Gastrocnemius medialis (tissue), 4 donors: ENCODE results near the gene PTPRR. TPM values are rescaled to one million over a fixed set of nuclear protein-coding genes. Genes with fewer than 3 reads are reported as not detected.

ENCODE experiments used
- ATAC-seq, 2 donors: fragments of 150-250 bp; one replicate each; pipeline ENCODE4 v1.9.1; 2016
- DNase-seq, 2 donors: peaks; one replicate each; pipeline ENCODE4 v3.0.0-alpha.2; 2019
- H3K27ac ChIP-seq, 4 donors: fragments of 200-600 bp; sonication (generic); 1 replicate in 1 of 4; 2 replicates in 3 of 4; pipeline ENCODE4 v1.5.1; 2016 to 2018; ENCODE audit warnings: mild to moderate bottlenecking in 2 of 4, moderate library complexity in 1 of 4
- H3K27me3 ChIP-seq, 3 donors: fragments of 200-600 bp; sonication (generic) in 2 of 3; 1 replicate in 1 of 3; 2 replicates in 2 of 3; pipeline versions ENCODE4 v1.5.1 to v1.6.0; 2016 to 2019; ENCODE audit warnings: mild to moderate bottlenecking in 1 of 3, moderate library complexity in 1 of 3
- H3K36me3 ChIP-seq, 2 donors: fragments of 200-600 bp; sonication (generic) in 1 of 2; one replicate each; pipeline ENCODE4 v1.5.1; 2017 to 2018
- H3K4me1 ChIP-seq, 2 donors: fragments of 200-600 bp; sonication (generic) in 1 of 2; one replicate each; pipeline ENCODE4 v1.5.1; 2016 to 2017; ENCODE audit warnings: mild to moderate bottlenecking in 2 of 2
- H3K4me3 ChIP-seq, 4 donors: fragments of 200-600 bp; sonication (generic) in 3 of 4; 1 replicate in 1 of 4; 2 replicates in 3 of 4; pipeline ENCODE4 v1.5.1; 2016 to 2019; ENCODE audit warnings: mild to moderate bottlenecking in 2 of 4
- H3K9me3 ChIP-seq, 3 donors: fragments of 200-600 bp; sonication (generic) in 2 of 3; 1 replicate in 1 of 3; 2 replicates in 2 of 3; pipeline ENCODE4 v1.5.1; 2016 to 2019
- CTCF ChIP-seq, 5 experiments: fragments of 450-650 bp in 3 of 5; fragments of 200-600 bp in 2 of 5; sonication (generic) in 2 of 5; IDR thresholded peaks in 4 of 5; conservative IDR thresholded peaks in 1 of 5; 1 replicate in 4 of 5; 2 replicates in 1 of 5; pipeline ENCODE4 v1.5.1; 2016 to 2019; ENCODE audit warnings: antibody characterized with exemption in 5 of 5, mild to moderate bottlenecking in 3 of 5, moderate library complexity in 3 of 5
- POLR2A ChIP-seq, 2 donors: fragments of 450-650 bp; IDR thresholded peaks; one replicate each; pipeline ENCODE4 v1.6.1; 2017; ENCODE audit warnings: antibody characterized with exemption in 2 of 2, mild to moderate bottlenecking in 2 of 2, moderate library complexity in 2 of 2
- in situ Hi-C, 4 donors: fragments of 200-750 bp; cut with MboI; loops; one replicate each; pipeline versions ENCODE4 v1.15.0 to v1.8.0; 2017; ENCODE audit warnings: low sequenced_read_pairs in 4 of 4
- intact Hi-C: fragments of 100-400 bp; cut with DNase I; formaldehyde crosslinking; loops from one replicate; pipeline ENCODE4 v1.15.1; 2023; ENCODE audit warnings: low total_unique reads
- total RNA-seq, 4 donors: library from RNA; depleted of rRNA; stranded (reverse); fragments of >200 nt; gene quantifications; one replicate each; pipeline versions ENCODE4 v1.1.0 to v1.2.3, GENCODE V29; 2016

Gene PTPRR
- total RNA-seq, 4 donors from 2014 or later: 0.18 to 0.20 TPM; not detected in 2

GRCh38 chr12:70721656-70722357, 198.7 kb downstream of the PTPRR start:
- H3K27me3 ChIP-seq: no peaks in the 10 kb centered on the region
- no peaks in the 10 kb centered on the region for H3K36me3 ChIP-seq
- peak overlapping the region; percentile 46 to 68 (median 56) for H3K27ac ChIP-seq
- no peaks in the 10 kb centered on the region for H3K9me3 ChIP-seq
- in situ Hi-C loops (loop anchor here in 2 of 4 donors (10.0 kb wide), 2 partner anchors 137 to 837 kb away; no protein-coding TSS in a partner anchor), intact Hi-C loops (loop anchor here (5.0 kb wide), 1 partner anchor 840 kb away; no protein-coding TSS in a partner anchor)
- ATAC-seq (peak; percentile 34 to 53), DNase-seq (no peak)
- no peak overlapping the region for H3K4me3 ChIP-seq
- peaks cover 0 to 6% of the 10 kb centered on the region in 2 donors for H3K4me1 ChIP-seq
- TF ChIP-seq POLR2A (IDR thresholded peaks at IDR 0.05) (peak in 1 of 2 donors; percentile 9), CTCF (IDR thresholded peaks at IDR 0.05 in 4 of 5, conservative IDR thresholded peaks at IDR 0.05 in 1 of 5) (no peak)

- ATAC-seq: no peak
- intact Hi-C loops (loop anchor here (5.0 kb wide), 1 partner anchor 839 kb away; no protein-coding TSS in a partner anchor), in situ Hi-C loops (loop anchor here in 2 of 4 donors (10.0 kb wide), 2 partner anchors 136 to 836 kb away; no protein-coding TSS in a partner anchor)
- Histone ChIP-seq H3K4me1 (peaks cover 0 to 6% of the 10 kb centered on the region in 2 donors), H3K27me3 (no peaks in the 10 kb centered on the region), H3K36me3 (no peaks in the 10 kb centered on the region), H3K4me3 (no peak overlapping the region), H3K9me3 (no peaks in the 10 kb centered on the region), H3K27ac (peak overlapping the region; percentile 46 to 68 (median 56))
- DNase-seq: no peak
- TF ChIP-seq CTCF (IDR thresholded peaks at IDR 0.05 in 4 of 5, conservative IDR thresholded peaks at IDR 0.05 in 1 of 5) (no peak), POLR2A (IDR thresholded peaks at IDR 0.05) (no peak)
Measured at GRCh38 chr12:70721216-70721615, 199.3 kb downstream of the PTPRR start.

DNA sequence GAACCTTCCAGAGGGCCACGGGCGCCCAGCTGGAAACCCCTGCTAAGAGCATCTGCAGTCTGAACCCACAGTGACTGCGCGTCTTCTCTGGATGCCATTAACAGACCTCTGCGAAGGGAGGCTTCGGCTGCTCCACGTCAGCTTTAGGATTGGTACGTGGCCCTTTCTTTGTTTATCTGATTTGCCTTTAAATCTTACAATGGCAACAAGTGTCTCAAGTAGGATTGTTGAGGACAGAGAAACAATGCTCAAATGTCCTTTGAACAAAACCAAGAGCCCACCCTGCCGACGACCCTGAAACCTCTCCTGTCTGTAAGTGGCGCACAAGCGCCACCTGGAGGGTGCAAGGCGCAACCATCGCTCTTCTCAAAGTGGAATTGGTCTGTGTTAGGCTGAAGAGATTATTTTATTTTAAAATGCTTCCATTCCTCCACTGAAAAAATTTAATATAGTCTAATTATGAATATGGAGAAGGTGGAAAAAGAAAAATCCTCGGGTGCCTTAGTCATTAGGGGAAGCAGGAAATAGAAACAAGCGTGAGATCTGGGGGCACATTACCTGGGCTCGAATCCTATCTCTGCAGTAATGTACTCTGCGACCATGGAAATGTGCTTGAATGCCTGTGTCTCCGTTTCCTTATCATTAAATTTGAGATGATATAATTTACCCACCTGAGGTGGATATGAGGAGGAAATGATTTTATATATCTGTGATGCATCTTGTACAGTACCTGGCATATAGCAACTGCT, 200.7 kb downstream of the PTPRR start:
- no peaks in the 10 kb centered on the region for H3K36me3 ChIP-seq
- H3K9me3 ChIP-seq: no peaks in the 10 kb centered on the region
- ATAC-seq: peak; percentile 32 to 37
- TF ChIP-seq POLR2A (IDR thresholded peaks at IDR 0.05) (no peak), CTCF (IDR thresholded peaks at IDR 0.05 in 4 of 5, conservative IDR thresholded peaks at IDR 0.05 in 1 of 5) (peak; percentile 61 to 83 (median 70))
- peak overlapping the region; percentile 39 to 68 (median 52) for H3K27ac ChIP-seq
- intact Hi-C loops: loop anchor here (1.0 to 5.0 kb wide), 2 partner anchors 130 to 838 kb away; no protein-coding TSS in a partner anchor
- peak overlapping the region; percentile 17 to 32 (median 26) for H3K4me3 ChIP-seq
- in situ Hi-C loops: loop anchor here (5.0 to 10.0 kb wide), 4 partner anchors 128 to 835 kb away; no protein-coding TSS in a partner anchor
- H3K27me3 ChIP-seq: no peaks in the 10 kb centered on the region
- H3K4me1 ChIP-seq: peaks cover 0 to 6% of the 10 kb centered on the region in 2 donors
- peak in 1 of 2 donors; percentile 13 for DNase-seq

- Histone ChIP-seq H3K9me3 (no peaks in the 10 kb centered on the region), H3K27ac (peak overlapping the region; percentile 39 to 68 (median 52)), H3K4me3 (peak overlapping the region in 2 of 4 donors; percentile 17 to 30), H3K4me1 (peaks cover 0 to 6% of the 10 kb centered on the region in 2 donors), H3K27me3 (no peaks in the 10 kb centered on the region), H3K36me3 (no peaks in the 10 kb centered on the region)
- no peak for DNase-seq
- ATAC-seq: peak in 1 of 2 donors; percentile 29
- in situ Hi-C loops: loop anchor here in 3 of 4 donors (5.0 to 10.0 kb wide), 3 partner anchors 127 to 134 kb away; no protein-coding TSS in a partner anchor
- intact Hi-C loops: loop anchor here (1.0 kb wide), 1 partner anchor 129 kb away; no protein-coding TSS in a partner anchor
- TF ChIP-seq CTCF (IDR thresholded peaks at IDR 0.05 in 4 of 5, conservative IDR thresholded peaks at IDR 0.05 in 1 of 5): no peak
- no peak for TF ChIP-seq POLR2A (IDR thresholded peaks at IDR 0.05)
Measured at GRCh38 chr12:70719071-70719470, 201.5 kb downstream of the PTPRR start.
